C4-2B (cell line): ENCODE measurements around the gene PRKAG2.

ENCODE experiments used
- CTCF ChIP-seq: fragments of 450-650 bp; conservative IDR thresholded peaks from 2 replicates; pipeline ENCODE4 v1.5.1; 2017; ENCODE audit warnings: mild to moderate bottlenecking
- ZFX ChIP-seq: fragments of 450-650 bp; IDR thresholded peaks from 2 replicates; pipeline ENCODE4 v1.6.1; 2017

- TF ChIP-seq CTCF (no peak), ZFX (no peak)
These were observed 58.8 kb downstream of the PRKAG2 start for GRCh38 chr7:151817981-151818673.
